Kasumi-1 (cell line): ENCODE data around the gene TMEM255B.
"Not testable (repeated sequence)": the region's sequence is repeated elsewhere in the genome, so short reads cannot be mapped to it uniquely, and the experiment has no call there.

Experiments used
- DNase-seq, 2 experiments: peaks; one replicate each; lab custom pipeline; 2025; lab: John Stamatoyannopoulos, UW

The TMEM255B gene

DNA sequence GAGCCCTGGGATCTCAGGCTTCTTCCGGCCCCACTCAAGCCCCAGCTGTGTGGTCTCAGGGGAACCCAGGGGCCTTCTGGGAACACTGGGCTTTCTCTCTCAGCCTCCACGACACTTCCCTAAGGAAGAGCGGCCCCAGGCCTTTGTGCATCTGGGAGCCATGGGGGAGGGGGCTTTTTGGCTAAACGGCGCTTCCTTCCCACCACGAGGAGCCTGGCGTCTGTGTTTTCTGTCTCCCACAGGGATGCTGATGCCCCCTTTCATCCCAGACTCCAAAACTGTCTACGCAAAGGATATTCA, 24.2 kb upstream of the TMEM255B start:
- DNase-seq, result no peak

DNA sequence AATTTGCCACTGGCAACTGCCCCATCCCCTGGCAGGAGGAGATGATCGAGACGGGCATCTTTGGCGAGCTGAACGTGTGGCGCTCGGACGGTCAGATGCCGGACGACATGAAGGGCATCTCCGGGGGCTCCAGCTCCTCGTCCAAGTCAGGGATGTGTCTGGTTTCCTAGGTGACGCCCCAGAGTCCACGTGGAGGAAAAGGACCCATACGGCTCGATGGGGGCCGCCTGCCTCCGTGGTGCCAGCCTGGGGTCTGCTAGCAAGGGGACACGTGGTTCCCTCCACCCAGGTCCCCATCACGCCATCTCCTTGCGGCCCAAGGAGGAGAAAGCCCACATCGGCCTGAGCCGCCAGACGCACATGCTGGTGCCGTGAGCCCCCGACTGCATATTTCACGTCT, 23.8 kb upstream of the TMEM255B start:
- no peak for DNase-seq

DNA sequence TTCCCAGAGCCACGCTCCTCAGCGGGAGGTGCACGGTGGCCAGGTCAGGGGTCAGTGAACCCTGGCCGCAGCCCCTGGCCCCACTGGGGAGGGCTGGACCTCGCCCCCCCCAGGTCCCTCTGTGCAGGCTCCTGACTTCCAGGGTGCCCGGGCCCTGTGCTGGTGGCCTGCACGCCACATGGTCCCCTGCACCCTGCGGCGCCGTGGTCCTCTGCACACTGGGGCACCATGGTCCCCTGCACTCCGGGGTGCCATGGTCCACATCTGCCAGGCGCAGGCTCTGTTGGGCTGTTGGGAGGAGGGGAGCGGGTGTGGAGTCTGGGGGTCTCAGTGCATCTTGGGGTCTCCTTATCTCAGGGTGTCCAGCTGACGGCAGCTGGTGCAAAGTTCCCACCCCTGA, 23.3 kb upstream of the TMEM255B start:
- DNase-seq, result no peak

DNA sequence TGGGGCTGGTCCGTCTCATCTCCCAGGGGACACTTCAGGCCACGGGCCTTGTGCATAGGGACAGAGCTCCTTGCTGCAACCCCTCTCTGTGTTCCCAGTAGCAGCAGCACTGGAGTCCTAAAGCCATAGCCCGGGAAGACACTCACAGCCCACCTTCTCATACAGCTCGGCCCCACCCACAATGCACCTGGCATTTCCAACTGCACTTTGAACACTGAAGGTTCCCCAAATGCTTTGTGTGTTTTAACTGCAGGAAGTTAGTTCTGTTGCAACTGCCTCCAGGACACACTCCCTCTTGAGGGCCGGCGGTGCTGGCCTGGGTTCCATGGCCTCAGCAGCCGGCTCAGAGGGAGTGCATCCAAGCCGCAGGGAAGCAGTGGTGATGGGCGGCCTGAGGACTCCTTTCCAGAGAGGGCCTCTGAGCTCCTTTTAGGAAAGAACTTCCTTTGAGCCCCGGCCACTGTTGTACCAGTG, 22.7 kb upstream of the TMEM255B start:
- DNase-seq, result no peak

DNA sequence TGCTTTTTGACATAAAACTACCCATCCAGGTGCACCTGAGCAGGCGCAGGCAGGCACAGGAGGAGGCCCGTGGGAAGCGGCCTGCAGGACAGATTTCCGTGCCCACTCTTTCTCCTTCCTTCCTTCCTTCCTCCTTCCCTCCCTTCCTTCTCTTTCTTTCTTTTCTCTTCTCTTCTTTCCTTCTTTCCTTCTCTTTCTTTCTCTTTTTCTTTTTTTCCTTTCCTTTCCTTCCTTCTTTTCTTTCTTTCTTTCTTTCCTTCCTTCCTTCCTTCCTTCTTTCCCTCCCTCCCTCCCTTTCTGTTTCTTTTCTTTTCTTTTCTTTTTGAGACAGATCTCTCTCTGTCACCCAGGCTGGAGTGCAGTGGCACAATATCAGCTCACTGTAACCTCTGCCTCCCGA, 21.2 kb upstream of the TMEM255B start:
- DNase-seq, result no peak

DNA sequence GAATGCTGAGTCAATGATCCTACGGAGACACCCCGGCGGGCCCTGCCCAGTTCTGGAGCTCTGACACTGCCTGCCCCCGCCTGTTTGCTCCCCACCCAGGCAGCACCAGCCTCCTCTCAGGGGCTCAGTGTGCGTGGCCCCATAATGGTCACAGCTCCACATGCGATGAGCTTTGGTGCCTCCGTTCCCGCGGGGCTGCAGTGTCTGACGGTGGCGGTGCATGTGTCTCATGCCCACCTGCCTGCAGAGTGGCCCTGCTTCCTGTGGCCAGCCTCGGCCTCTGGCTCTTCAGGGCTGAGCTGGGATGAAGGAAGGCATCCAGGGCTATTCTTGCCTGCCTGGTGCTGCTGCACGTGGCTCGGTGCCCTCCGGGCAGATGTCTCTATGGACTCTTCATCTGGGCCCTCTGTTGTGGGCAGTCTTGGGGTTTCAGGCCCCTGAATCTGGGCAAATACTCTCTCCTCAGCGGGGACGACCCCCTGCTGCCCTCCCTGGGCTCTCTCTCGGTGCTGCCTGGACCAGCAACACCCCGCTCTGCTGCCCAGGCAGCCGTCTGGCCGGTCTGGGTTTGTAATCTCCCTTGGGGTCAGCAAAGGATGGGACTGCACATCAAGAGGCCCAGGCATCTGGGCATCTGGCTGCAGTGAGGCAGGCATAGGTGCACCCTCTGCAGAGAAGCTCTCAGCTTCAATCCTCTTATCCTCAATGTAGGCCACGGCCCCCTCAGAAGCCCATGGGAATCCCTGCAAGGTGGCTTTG, 19.3 kb upstream of the TMEM255B start:
- no peak for DNase-seq

DNA sequence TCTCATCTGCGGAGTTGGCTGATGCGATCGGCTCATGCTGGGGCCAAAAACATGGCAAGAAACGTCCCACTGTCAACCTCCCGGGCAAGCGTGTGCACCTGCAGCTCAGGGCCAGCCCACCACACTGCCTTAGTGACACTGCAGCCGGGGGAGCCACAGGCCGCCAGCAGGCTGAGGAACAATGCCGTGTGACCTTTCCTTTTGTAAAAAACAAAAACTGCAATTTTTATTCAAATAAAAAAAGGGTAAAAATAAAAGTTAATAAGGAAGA, 18.8 kb upstream of the TMEM255B start:
- no peak for DNase-seq

DNA sequence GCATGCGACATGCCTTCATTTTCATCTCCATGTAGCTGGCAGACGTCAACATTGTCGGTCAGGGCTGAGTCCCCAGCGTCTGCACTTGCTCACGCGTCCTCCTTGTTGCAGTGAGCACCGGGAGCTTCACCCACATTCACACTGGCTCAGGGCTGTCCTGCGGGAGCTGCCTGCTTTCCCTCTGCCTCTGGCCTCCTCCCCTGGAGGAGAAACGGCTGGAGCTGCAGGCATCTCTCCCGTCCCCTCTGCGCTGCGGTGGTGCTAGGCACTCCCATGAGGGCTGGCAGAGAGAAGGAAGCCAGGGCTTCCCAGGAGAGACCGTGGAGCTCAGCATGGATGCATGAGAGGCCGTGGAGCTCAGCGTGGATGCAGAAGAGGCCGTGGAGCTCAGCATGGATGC, 18.4 kb upstream of the TMEM255B start:
- no peak for DNase-seq

DNA sequence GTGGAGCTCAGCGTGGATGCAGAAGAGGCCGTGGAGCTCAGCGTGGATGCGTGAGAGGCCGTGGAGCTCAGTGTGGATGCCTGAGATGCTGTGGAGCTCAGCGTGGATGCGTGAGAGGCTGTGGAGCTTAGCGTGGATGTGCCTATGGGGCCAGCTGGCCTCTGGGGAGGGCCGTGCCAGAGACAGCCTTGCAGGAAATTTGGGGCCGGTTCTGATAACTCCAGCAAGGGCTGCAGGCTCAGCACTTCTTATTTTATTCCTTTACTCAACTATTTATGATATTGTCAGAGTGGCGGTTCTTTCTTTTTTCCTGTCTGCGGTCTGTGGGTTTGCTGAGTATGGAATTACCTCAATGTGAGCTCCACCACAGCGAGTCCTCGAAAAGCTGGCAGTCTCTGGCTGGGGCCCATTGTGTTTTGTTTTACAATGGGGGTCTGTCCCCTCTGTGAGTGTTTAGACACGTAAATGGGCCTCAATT, 17.8 kb upstream of the TMEM255B start:
- DNase-seq, result peak in 1 of 2 experiments; percentile 5

DNA sequence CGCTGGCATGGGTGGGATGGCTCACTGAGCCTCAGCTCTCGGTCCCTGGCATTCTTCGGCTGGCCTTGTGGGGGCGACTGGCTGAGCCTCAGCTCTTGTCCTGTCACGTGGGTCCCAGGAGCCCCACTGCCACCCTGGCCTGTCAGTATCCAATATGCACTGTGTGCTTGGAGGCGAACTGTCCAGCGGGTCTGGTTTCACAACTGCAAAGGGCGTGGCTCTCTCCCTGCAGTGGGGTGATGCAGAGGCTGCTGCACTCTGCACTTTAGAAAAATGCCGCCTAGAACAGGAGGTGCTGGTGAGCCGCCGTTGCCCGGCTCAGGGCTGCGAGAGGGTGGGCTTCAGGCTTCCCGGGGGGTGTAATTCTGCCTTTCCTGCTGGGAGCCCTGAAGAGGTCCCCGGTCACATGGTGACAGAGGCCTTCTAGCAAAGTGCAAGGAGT, 17.0 kb upstream of the TMEM255B start:
- peak; percentile 19 to 42 for DNase-seq

DNA sequence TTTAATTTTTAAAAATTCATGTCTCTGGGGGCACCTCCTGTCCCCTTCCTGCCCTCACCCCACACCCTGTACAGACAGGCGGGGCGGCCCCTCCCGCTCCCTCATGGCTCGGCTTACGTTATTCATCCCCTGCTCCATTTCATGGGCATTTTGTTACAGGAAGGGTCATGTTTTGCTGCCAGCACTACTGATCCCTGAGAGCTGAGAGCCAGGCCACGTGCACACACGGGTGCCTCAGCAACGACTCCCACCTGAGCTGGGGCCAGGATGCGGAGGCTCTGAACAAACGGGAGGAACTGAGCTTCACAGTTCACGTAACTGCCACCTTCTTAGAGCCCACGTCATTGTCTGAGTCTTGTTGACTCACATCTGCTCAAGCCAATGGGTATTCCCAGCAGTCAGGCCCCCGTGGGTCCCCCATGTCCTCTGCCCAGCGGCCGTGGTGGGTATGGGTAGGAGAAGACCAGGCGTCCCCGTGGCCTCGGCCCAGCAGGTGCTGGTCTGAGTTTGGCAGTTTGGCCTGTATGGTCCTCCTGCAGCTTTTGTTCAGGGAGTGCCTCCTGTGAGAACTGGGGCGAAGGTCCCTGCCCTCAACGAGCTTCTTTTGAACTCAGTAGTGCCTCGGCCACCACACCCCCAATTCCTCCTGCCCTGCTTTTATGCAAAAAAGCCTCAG, 16.4 kb upstream of the TMEM255B start:
- no peak for DNase-seq

DNA sequence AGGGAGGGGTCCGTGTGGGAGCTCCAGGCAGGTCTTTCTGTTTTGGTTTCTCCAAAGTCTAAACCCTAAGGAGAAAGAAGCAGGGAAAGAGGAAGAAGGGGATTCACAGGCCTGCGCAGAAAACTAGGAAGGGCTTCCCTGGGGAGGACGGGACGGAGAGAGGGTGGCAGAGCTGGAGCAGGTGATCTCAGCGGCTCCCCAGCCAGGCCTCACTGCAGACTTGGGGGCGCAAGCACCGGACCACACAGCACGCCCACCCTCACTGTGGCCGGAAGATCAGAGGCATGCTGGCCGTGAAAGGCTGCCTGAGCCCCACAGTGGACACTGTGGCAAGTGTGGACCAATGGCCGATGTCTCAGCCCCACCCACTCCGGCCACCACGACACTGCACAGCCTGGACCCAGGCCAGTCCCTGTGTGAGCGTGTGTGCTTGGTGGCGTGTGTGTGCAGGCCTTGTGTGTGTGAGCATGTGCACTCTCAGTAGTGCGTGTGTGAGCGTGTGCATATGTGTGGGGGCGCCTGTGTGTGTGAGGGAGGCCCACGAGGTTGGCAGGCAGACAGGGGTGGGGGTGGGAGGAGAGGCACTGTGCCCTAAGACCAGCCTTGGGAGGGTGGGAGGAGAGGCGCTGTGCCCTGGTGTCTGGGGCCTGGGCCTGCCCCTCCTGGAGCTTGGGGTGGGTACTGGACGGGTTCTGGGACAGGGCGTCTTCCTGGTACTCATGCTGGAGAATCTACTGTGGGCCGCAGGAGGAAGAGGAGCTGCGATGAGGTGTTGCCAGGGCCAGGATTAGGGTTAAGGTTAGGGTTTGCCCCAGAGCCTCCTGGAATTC, 15.4 kb upstream of the TMEM255B start:
- no peak for DNase-seq

DNA sequence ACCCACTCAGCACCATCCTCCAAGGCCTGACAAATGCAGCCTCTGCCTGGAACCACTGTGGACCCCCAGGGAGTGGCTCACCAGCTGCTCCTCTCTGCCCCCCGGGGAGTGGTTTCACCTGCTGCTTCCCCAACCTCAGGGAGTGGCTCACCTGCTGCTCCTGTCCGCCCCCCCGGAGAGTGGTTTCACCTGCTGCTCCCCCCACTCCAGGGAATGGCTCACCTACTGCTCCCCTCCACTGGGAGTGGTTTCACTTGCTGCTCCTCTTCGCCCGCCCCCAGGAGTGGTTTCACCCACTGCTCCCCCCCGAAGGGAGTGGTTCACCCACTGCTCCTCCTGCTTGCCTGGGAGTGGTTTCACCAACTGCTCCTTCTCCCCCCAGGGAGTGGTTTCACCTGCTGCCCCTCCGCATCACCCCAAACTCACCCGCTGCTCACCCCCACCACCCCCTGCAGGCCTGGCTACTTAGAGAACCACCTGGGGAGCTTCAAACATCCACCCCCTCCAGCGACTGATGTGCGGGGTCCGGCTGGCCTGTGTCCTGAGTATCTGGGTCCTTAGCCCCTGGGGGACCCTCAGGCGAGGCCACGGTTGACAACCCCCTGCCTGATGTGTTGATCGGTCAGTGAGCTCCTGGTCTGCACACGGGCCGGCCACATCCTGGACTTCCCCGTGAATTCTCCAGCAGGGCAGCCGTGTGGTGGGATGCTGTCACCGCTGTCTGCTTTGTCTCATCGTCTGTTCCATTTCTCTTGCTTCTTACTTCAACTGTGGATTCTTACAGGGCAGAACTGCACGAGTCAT, 14.6 kb upstream of the TMEM255B start:
- DNase-seq, result no peak

DNA sequence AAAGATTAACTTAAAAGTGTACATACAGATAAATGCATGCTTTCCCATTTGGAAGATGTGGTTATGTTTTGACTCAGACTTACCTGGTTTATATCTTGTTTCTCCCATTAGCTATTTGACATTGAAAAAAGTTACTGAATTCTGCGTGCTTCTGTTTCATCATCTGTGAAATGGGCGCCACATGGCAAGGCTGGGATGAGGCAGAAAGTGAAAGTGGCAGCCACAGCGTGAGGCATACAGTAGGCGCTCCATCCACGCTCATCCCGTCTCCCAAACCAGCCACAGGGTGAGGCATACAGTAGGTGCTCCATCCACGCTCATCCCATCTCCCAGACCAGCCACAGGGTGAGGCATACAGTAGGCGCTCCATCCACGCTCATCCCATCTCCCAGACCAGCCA, 14.0 kb upstream of the TMEM255B start:
- DNase-seq, result no peak

DNA sequence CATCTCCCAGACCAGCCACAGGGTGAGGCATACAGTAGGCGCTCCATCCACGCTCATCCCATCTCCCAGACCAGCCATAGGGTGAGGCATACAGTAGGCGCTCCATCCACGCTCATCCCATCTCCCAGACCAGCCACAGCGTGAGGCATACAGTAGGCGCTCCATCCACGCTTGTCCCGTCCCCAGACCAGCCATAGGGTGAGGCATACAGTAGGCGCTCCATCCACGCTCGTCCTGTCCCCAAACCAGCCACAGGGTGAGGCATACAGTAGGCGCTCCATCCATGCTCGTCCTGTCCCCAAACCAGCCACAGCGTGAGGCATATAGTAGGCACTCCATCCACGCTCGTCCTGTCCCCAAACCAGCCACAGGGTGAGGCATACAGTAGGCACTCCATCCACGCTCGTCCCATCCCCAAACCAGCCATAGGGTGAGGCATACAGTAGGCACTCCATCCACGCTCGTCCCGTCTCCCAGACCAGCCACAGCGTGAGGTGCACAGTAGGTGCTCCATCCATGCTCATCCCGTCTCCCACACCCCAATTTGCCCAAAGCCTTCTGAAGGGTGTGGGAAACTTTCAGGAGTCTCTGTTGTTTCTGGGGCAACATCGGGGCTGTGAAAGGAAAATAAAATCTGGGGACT, 13.4 kb upstream of the TMEM255B start:
- DNase-seq, result not testable (repeated sequence)

DNA sequence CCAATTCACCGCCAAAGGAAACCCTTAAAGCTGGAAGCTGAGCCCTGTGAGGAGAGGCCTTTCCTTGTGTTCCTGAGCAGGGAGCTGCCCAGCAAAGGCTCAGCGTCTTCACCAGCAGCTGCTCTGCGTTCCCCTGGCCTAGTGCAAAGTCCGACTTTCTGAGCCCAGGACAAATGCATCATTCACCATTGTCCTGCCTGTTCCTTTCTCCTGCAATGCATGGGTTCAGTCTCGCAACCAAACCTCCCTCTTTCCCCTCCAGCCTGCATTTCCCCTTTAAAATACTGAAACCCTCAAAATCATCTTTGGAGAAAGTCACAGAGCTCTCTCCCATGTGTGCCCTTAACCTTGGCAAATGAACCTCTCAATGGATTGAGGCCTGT, 12.9 kb upstream of the TMEM255B start:
- no peak for DNase-seq

DNA sequence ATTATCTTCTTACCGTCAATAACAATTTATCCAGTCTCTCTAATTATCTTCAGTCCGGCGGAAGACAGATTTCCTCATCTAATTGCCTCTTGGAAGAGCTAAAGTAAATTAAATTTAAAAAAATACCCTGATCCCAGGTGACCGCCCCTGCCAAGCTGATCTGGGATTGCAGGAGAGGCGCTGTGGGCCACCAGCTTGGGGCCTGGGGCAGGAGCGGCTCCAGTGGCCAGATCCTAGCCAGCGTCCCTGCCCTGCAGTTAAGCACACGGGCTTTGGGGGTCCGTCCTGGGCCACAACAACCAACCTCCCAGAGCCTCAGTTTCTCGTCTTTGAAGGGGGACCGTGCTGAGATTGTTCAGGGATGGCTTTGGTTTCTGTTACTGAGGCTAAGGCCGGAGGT, 12.4 kb upstream of the TMEM255B start:
- DNase-seq, result no peak

DNA sequence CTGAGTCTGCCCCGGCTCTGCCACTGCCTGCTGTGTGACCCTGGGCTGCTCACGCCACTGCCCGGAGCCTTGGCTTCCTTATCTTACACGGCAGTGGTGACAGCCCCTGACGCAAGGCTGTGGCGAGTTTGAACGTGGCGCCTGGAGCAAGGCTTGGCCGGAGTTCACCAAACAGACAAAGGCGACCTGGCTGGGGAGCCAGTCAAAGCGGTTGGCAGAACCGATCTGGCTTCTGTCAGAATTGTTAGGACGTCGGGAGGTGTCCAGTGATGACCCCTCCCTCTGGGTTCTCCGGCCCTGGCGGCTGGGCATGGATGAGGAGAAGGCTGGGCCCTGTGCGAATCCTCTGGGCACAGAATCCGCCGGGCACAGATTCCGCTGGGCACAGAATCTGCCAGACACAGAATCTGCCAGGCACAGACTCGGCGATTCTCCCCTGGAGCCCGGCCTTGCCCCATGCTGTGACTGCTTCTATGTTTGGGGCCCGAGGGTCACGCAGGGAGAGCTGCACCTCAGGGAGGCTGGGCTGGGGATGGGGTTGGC, 11.7 kb upstream of the TMEM255B start:
- DNase-seq, result no peak

DNA sequence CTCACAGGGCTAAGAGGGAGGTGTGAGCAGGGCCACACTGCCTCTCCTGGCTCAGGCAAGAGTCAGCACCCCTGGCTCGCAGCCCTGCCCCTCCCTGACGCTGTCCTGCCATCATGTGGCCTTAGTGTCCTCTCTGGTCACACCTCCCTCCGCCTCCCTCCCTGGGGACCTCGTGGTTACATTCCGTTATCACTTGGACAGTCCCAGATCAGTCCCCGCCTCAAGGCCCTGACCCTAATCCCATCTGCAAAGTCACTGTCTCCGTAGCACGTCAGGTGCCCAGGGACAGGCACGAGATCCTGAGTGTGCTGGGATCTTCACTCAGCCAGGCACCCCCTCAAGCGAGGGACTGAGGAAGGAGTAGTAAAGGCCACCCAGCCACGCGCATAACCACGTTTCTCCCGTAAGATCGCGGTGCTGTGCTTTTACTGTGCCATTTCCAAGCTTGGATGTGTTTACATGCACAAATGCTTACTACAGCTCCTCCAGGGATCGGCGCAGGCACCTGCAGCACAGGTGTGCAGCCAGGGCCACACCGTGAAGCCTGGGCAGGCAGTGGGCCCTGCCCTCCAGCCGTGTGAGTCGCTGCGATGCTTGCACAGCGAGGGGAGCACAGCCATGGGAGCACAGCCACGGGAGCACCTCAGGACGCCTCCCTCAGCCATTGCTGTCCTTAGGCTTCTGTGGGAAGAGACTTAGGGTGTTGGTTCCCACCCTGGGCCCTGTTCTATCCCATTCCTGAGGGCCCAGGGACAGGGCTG, 10.7 kb upstream of the TMEM255B start:
- no peak for DNase-seq

DNA sequence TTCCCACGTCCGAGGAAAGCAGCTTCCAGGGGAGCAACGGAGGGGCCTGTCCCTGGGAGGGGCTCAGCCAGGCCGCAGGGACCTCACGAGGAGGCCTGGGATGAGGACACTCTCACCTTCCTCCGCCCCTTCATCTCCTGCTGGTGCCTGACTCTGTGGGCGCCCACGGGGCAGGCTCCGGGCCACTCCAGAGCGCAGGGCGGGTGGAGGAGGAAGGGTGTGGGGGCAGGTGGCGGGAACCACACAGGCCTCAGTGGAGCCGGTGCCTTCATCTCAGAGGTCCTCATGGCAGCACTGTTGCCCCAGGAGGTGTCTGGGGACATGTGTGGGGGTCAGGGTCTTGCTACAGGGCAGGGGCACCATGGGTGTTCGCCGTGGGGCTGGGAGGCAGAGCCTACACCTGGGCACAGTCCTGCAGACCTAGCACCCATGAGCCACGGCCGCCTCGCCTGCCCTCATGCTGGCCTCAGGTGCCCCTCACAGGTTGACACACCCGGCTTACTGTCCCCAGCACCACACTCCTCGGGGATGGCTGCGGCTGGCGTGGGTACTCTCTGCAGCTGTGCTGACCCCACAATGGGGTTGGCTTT, 10.1 kb upstream of the TMEM255B start:
- no peak for DNase-seq
